Kasumi-1 (cell line): ENCODE measurements around the gene EEPD1.

Experiments used
- DNase-seq, 2 experiments: peaks; one replicate each; lab custom pipeline; 2025; lab: John Stamatoyannopoulos, UW

The EEPD1 gene

GRCh38 chr7:36279926-36280315, 126.9 kb downstream of the EEPD1 start:
- DNase-seq = no peak

DNA sequence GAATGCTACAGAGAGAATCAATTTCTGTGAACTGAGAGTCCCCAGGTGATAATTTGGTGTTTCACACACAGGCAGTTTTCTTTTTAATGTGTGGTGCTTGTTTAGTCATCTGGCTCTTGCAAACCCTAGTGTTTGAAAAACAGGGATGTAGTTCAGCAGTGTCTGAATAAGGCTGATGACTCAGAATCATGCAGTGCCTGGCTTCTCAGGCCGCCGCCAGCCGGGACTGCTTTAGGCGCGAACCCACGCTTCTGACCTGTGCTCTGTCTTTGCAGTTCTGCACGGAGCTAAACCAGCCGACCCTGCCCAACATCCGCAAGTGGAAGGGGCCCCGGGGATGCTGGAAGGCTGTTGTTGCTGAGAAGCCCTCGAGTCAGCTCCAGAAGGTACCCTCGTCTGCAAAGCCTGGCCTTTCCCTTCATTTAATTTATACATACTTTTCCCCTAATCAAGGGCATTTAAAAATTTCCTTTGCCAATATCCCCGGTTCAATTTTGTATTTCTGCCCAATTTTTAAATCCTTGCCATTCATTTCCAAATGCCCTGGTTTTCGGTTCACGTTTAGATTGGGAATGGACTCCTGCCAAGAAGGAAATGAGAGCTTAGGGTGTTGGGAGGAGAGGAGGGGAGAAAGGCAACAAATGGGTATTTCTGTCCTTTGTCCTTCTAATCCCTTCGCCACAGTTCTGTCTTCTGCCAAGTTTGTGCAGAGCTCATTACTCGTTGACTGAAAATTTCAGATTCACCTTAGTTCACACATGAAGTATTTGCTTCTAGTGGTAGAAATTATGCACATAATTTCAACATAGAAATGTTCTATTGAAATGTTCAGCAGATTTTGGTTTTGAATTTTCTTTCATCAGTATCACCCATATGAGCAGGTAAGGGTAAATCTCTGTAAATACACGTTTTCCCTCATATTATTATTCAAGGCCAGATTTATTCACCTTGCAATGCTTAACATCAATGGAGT, 128.1 kb downstream of the EEPD1 start:
- DNase-seq = peak in 1 of 2 experiments; percentile 35

- no peak for DNase-seq
These were observed 129.1 kb downstream of the EEPD1 start for GRCh38 chr7:36281945-36282717.

- DNase-seq = no peak
These were observed 130.1 kb downstream of the EEPD1 start for GRCh38 chr7:36283181-36283580.

GRCh38 chr7:36283711-36284130, 130.7 kb downstream of the EEPD1 start:
- peak; percentile 99 to 100 for DNase-seq

- no peak for DNase-seq
These were observed 131.5 kb downstream of the EEPD1 start for GRCh38 chr7:36284456-36285090.

DNA sequence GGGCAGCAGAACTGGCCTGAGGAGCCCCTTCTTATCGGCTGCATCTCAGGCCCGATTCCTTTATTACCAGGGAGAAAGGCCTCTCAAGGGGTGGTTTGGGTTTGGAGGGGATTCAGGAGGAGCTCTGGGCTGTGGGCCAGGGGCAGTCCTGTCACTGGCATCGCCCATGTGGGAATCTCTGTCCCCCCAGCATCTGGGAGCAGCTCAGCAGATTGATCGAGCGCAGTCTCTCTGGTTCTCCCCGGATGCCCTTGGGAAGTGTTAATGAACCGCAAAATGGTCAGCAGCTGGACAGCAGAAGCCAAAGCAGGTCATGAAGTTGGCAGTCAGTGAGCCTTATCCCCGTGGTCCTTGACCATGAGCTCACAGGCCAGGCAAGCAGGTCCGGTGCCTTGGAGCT, 132.2 kb downstream of the EEPD1 start:
- DNase-seq = no peak

DNA sequence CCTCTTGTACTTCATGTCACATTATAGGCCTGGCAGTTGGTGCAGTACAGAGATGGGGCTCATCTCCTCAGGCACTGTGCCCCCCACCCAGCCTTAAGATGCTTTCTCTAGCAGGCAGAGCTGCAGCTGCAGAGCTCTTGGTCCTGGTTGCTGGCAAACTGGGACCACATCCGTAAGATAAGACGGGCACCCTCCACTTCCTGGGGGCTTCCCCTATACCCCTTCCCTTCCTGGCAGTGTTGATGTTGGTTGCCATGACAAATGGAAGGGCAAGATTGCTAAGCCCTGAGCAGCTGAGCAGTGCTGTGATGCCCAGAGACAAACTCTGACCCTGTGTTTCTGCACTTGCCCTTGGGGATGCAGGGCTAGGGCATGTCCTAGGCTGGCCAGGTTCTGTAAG, 133.2 kb downstream of the EEPD1 start:
- no peak for DNase-seq

GRCh38 chr7:36286688-36287087, 133.6 kb downstream of the EEPD1 start:
- no peak for DNase-seq

DNA sequence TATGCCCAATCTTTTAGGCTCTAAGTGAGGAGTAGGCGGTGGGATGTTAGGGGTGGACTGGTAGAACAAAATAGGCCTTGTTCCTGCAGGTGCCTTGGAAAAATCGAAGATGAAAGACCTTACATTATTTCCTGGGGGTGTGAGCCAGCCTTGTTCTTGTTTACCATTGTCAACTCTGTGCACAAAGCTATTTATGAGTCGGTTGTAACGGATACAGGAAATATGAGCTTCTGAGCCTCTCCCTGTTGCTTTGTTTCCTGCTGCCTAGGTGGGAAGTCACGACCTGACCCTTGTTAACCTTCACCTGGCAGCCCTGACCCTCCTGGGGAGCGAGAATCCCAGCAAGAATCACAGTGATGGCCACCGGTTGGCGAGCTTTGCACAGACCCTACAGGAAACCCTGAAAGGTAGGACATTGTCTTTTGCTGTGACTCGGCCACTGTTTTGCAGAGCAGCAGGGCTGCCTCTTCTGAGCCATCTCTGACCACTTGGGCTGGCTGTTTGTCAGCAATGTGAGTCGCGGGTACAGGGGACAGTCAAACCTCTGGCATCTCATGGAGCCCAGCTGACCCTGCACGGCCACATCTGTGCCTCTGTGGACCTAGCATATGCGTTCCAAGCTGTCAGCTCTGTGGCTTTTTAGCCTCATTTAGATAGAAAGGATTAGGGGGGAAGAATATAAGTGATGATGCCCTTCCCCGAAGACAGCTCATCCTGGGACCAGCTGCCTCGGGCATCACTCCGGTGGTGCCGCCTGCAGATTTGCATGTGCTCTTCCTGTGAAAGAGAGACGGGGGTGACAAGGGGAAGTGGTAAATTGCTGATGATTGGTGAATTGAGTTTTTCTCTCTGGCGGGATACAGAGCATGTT, 134.6 kb downstream of the EEPD1 start:
- no peak for DNase-seq

DNA sequence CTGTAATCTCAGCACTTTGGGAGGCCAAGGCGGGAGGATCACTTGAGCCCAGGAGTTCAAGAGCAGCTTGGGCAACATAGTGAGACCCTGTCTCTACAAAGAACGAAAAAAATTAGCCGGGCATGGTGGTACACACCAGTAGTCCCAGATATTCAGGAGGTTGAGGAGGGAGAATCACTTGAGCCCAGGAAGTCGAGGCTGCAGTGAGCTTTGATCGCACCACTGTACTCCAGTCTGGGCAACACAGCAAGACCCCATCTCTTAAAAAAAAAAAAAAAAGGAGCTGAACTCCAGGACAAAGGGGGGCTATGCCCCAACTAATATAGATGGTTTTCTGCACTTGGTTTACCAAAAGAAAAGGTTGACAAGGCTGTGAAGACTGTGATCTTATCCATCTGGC, 135.4 kb downstream of the EEPD1 start:
- DNase-seq = no peak

DNA sequence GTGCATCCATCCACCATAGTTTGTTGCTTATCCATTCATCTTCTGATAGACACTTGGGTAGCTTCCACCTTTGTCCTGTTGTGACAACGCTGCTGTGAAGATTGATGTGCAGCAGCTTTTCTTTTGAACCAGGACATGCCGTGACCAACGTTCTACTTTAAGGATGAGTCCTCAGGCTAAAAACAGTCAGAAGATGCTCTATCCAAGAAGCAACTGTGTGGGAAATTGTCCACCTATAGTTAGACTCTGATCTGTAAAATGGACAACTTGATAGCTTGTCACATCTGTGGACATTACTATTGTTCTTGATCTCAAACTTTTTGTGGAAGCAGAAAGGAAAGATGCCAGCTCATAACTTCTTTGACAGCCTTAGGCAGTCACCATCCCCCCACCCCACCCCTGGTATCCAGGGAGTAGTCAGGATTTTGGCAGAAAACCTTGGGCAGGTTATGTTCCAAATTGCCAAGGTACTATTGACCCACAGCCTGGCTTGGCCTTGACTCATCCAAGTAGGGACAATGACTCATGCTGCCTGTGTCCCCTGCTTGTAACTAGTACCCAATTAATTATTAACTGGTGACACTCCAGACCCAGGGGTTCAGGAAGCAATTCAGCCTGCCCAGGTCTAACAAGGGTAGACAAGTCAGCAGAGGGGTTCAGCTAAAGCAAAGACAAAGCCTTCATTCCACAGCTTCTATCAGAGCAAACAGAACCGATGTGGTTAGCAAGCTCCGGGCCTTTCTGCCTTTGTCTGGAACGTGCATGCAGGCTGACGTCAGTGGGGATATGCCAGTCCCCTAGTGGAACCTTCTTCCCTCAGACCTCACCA, 137.0 kb downstream of the EEPD1 start:
- no peak for DNase-seq

DNA sequence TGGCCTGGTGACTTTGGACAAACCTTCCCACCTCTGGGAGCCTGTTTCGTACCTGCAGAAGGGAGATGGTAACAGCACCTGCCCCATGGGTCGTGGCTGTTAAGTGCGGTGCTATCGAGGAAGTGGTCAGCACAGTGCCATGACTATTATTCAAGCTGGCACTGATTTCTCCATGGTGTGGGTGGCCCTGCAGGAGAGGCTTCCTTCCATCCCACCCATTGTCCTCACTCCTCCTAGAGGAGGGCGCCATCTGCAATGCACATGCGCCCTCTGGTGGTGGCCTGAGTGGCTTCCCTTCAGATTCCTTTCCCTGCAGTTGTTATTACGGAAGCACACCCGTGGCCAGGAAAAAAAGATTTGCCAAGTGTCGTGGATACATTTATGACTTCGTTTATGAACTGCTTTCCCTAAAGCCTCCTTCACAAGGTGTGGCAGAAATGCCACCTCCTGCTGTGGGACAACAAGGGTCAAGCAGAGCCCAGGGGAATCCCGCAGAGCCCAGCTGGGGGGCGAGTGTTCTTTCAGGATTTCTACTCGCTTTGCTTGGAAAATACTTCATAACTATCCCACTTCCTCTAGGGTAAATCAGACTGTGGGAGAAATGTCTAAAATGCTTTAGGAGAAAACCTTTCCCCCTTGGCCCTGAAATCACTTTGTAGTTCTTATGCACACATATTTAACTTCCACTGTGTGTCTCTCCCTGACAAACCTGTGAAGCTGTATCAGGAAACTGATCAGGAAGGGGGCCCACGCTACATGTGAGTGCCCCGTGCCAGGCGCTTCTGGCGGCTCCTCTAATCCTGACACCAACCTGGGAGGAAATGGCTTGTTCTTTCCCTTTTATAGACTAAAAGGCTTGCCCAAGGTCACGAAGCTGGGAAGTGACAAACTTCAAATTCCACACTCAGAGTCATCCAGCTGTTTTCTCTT, 138.6 kb downstream of the EEPD1 start:
- peak; percentile 89 to 94 for DNase-seq

GRCh38 chr7:36295090-36295489, 142.0 kb downstream of the EEPD1 start:
- DNase-seq = no peak

DNA sequence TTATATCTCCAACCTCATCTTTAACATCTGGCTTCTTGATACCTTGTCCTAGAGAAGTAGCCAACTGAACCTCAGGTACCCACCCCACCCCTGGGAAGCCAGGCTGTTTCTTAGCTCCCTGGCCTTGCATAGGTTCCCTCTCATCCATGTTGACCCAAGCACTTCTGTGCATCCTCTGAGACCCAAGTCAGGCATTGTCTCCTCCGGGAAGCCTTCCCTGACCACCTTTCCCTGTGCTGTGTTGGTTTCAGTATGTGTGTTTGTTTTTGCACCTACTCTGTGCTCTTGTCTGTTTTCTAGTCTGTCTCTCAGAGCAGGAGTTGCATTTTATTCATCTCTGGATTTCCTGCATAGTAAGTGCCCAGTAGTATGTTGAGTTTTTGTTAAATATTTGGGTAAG, 143.2 kb downstream of the EEPD1 start:
- DNase-seq = no peak

DNA sequence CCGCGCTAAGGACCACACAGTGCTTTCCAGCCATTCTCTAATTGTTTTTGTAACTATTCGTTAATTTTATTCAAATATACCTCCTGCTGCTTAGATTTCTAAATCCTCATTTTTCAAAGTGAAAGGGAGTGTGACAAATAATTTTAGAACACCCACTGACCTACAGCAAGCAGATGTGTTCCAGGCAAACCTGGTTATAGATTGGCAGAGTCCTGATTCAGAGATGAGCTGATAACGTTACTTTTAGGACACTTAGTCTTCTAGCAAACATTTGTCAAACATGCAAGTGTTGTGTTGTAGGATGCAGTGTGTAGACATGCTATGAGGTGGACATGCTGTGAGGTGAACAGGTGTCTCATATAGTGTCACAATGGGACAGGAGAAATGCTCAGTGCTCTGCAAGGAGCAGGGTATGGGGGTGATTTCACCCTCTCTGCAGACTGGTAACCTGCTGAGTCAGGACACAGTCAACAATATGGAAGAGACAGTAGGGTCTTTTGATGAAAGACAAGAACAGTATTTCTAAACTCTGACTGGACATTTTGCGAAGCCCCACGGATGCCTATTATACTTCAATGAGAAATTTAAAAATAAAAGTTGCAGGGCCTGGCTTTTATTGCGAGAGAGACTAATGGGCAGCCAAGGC, 144.4 kb downstream of the EEPD1 start:
- DNase-seq = no peak

DNA sequence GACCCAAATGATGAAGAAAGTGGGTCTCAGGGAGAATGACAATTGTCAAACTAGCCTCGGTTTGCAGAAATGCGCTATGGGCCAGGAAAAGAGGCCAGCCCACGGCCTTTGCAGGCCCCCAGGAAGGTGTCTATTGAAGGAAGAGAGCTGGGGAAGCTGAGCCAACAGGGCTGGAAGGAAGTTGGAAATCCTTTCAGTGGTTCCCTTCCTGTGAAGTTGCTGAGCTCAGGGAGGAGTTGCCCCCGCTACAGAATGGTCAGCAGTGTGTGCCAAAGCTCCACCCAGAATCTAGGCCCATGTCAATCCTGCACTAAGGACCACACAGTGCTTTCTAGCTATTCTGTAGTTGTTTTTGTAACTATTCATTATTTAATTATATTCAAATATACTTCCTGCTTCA, 145.1 kb downstream of the EEPD1 start:
- DNase-seq = no peak

DNA sequence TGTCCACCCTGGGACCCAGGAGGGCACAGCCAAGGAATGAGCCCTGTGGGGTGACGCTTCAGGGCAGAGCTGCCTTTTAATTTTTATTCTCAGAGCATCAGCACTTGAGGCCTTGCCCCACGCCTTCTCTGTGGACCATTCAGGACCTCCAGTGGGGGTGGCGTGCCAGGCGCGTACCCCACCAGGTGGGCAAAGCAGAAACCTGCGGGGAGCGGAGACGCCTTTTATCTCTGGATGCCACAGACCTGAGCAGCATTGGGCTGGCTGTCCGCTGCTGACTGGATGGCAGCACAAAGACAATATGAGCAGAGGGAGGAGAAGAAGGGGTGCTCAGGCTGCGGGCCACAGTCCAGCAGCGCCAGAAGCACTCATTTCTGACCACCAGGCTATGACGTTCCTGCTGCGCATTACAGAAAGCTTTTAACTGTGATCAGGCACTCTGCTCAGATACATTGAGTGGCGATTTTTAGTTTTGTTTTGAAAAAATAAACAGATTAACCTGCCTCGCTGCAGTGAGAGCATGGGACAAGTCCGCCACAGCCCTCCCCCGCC, 146.2 kb downstream of the EEPD1 start:
- no peak for DNase-seq
